AG09309 (cell line): Measurements from ENCODE around the gene PKD2L2.
"Not testable (repeated sequence)": the region's sequence is repeated elsewhere in the genome, so short reads cannot be mapped to it uniquely, and the experiment has no call there.

Experiments
- DNase-seq: peaks from one replicate; pipeline ENCODE4 v3.0.0-alpha.2; 2010; ENCODE audit warnings: low read depth
- H3K4me3 ChIP-seq: 2 replicates; pipeline ENCODE4 v1.5.1; 2011; ENCODE audit warnings: mild to moderate bottlenecking, low read depth, low read length, moderate library complexity; ENCODE audit not compliant: control insufficient read depth
- CTCF ChIP-seq: IDR thresholded peaks from 2 replicates; pipeline ENCODE4 v1.5.1; 2011; ENCODE audit warnings: mild to moderate bottlenecking, low read depth, low read length, inconsistent platforms; ENCODE audit not compliant: insufficient read depth, control insufficient read depth; ENCODE audit errors: missing control alignments

Gene PKD2L2

GRCh38 chr5:137960819-137961218, 71.6 kb downstream of the PKD2L2 start:
- H3K4me3 ChIP-seq = no peak overlapping the region
- TF ChIP-seq CTCF = no peak
- DNase-seq = no peak

GRCh38 chr5:137970384-137970783, 81.1 kb downstream of the PKD2L2 start:
- not testable (repeated sequence) for DNase-seq, H3K4me3 ChIP-seq

GRCh38 chr5:137975208-137975607, 86.0 kb downstream of the PKD2L2 start:
- no peak overlapping the region for H3K4me3 ChIP-seq
- DNase-seq = no peak
- TF ChIP-seq CTCF = no peak

GRCh38 chr5:137989419-137989818, 100.2 kb downstream of the PKD2L2 start:
- no peak for TF ChIP-seq CTCF
- no peak for DNase-seq
- no peak overlapping the region for H3K4me3 ChIP-seq
